ENCODE measurements around the gene TRAK2.

GRCh38 chr2:201408931-201409330 lies 42.3 kb downstream of the TRAK2 start:
- TF ChIP-seq CTCF (conservative IDR thresholded peaks at IDR 0.05; ENCODE audit: low read depth, low read length) (no peak), EZH2 (IDR thresholded peaks at IDR 0.05; ENCODE audit: borderline replicate concordance, low read depth, low read length, poor library complexity, severe bottlenecking) (no peak)
